ENCODE results near the gene MAP3K3.

MAP3K3 gene

DNA sequence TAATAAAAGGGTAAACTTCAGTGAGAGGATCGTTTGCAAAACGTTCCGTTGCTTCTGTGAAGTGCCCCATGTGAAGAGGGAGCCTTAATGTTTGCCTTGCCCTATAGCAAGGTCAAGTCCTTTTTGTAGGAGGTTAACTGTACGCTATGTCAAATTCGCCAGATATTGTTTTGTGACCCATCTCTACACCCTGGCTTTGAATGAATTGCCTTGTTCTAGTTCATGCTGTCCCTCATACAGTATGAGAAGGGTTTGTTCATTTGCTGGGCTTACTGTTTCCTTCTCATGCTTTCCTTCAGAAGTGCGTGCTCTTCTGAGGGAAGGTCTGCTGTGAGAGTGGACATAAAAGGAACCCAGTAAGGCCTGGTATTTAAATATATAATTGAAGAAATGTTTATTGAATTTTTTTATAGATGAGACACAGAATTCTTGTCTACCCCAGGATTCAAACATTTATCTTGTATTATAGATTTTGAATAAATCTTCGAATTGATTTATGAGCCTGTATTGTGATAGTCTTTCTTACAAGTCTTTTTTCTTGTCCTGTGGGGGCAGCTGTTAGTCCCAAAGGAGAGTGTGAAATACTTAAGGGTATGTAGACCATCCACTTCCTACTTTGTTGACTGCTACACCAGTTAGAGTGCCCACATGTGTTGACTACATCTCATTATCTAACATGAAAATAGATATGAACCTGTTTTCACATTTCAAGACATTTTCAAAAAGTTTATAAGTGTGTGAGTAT lies 1.7 kb downstream of the MAP3K3 start:
- no peaks in the 10 kb centered on the region for H3K36me3 ChIP-seq (ENCODE audit: control insufficient read depth in 1 of 2, insufficient read depth in 2 of 2, low read length in 2 of 2)
- H3K27me3 ChIP-seq (ENCODE audit: low read depth, low read length), result no peaks in the 10 kb centered on the region
- peak overlapping the region; percentile 81 to 93 for H3K4me3 ChIP-seq (ENCODE audit: low read depth in 1 of 2, low read length in 2 of 2)
- H3K9me3 ChIP-seq (ENCODE audit: control insufficient read depth in 1 of 2, low read length in 2 of 2), result no peaks in the 10 kb centered on the region
- peaks cover 6 to 37% of the 10 kb centered on the region in 2 donors for H3K4me1 ChIP-seq (ENCODE audit: control insufficient read depth in 1 of 2, insufficient read depth in 2 of 2, low read length in 2 of 2)
- peak overlapping the region; percentile 77 for H3K27ac ChIP-seq (ENCODE audit: low read length)

DNA sequence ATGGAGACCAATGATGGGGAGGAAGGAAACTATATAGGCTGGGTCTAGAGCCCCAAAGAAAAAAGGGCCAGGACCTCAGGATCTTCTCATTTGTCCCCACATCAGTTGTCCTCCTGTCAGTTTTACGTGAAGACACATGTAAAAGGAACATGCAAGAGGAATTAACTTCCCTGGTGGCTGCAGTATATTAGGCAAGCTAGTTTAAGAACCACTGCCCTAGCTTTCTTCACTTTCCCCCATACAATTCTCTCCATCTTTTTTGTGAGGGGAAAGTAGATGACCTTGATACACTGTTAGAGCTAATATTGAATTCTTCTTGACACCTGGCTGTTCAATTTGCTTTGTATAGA lies 2.3 kb downstream of the MAP3K3 start:
- Histone ChIP-seq H3K4me3 (ENCODE audit: low read depth in 1 of 2, low read length in 2 of 2) (no peak overlapping the region), H3K27me3 (ENCODE audit: low read depth, low read length) (no peaks in the 10 kb centered on the region), H3K36me3 (ENCODE audit: control insufficient read depth in 1 of 2, insufficient read depth in 2 of 2, low read length in 2 of 2) (no peaks in the 10 kb centered on the region), H3K27ac (ENCODE audit: low read length) (no peak overlapping the region), H3K4me1 (ENCODE audit: control insufficient read depth in 1 of 2, insufficient read depth in 2 of 2, low read length in 2 of 2) (peaks cover 6 to 37% of the 10 kb centered on the region in 2 donors), H3K9me3 (ENCODE audit: control insufficient read depth in 1 of 2, low read length in 2 of 2) (no peaks in the 10 kb centered on the region)

DNA sequence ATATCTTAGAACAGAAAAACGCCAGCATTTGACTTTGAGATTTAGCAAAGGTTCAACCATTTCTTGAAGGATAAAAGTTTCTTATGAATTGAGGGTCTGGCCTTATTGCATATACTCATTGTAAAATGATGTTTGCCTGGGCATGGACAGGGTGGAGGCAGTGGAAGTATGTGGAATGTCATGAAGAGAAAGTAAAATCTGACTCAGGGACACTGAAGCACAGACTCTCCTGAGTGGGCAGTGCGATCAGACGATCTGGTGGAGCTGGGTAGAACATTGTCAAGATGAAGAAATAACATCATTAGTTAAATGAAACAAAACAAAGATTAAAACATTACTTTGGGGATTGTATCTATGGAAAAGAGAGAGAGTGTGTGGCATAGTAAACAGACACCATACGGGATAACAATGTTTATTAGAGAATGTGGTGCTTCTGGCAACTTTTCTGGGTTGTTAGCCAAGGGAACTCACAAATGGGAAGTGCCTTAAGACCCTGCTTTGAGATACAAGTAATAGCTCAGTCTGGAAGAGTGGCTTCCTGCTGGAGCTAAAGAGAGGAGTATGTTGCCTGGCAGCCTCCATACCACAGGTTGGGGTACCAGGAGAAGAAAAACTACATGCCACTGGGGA lies 4.4 kb downstream of the MAP3K3 start:
- Histone ChIP-seq H3K9me3 (ENCODE audit: control insufficient read depth in 1 of 2, low read length in 2 of 2) (no peaks in the 10 kb centered on the region), H3K4me1 (ENCODE audit: control insufficient read depth in 1 of 2, insufficient read depth in 2 of 2, low read length in 2 of 2) (peaks cover 6 to 41% of the 10 kb centered on the region in 2 donors), H3K36me3 (ENCODE audit: control insufficient read depth in 1 of 2, insufficient read depth in 2 of 2, low read length in 2 of 2) (no peaks in the 10 kb centered on the region), H3K27me3 (ENCODE audit: low read depth, low read length) (no peaks in the 10 kb centered on the region), H3K27ac (ENCODE audit: low read length) (peak overlapping the region; percentile 35), H3K4me3 (ENCODE audit: low read depth in 1 of 2, low read length in 2 of 2) (no peak overlapping the region)

DNA sequence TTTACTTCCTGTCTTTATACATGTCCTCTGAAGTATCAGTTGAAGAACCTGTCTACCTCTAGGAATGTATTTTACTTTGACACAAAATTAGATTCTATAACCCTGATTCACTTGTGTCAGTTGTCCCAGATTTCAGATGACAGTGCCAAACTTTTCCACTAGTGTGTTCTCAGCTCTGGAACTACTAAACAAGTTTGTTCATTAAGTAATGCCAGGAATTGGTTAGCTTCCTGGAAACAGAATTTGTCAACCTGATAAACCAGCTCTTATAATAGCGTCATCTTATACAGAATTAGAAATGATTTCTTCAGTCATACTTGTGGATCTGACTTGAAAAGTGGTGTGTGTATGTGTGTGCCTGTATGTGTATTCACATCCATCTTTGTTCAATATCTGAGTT lies 7.4 kb downstream of the MAP3K3 start:
- no peak overlapping the region for H3K27ac ChIP-seq (ENCODE audit: low read length)
- no peak overlapping the region for H3K4me3 ChIP-seq (ENCODE audit: low read depth in 1 of 2, low read length in 2 of 2)
- H3K9me3 ChIP-seq (ENCODE audit: control insufficient read depth in 1 of 2, low read length in 2 of 2), result no peaks in the 10 kb centered on the region
- H3K27me3 ChIP-seq (ENCODE audit: low read depth, low read length), result no peaks in the 10 kb centered on the region
- H3K4me1 ChIP-seq (ENCODE audit: control insufficient read depth in 1 of 2, insufficient read depth in 2 of 2, low read length in 2 of 2), result peaks cover 12 to 34% of the 10 kb centered on the region in 2 donors
- H3K36me3 ChIP-seq (ENCODE audit: control insufficient read depth in 1 of 2, insufficient read depth in 2 of 2, low read length in 2 of 2), result peaks cover 5 to 10% of the 10 kb centered on the region in 2 donors

DNA sequence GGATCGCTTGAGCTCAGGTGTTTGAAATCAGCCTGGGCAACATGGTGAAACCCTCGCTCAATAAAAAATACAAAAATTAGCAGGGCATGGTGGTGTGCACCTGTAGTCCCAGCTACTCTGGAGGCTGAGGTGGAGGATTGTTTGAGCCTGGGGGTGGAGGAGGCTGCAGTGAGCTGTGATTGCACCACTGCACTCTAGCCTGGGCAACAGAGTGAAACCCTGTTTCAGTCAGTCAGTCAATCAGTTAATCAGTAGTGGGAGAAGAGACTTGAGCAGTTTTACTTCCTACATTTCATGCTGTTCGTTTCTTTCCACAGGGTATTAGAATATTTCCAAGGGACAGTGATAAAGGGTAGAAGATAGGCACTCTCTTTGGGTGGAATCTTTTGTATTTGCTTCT lies 8.8 kb downstream of the MAP3K3 start:
- H3K27me3 ChIP-seq (ENCODE audit: low read depth, low read length), result no peaks in the 10 kb centered on the region
- H3K4me1 ChIP-seq (ENCODE audit: control insufficient read depth in 1 of 2, insufficient read depth in 2 of 2, low read length in 2 of 2), result peaks cover 13 to 34% of the 10 kb centered on the region in 2 donors
- no peaks in the 10 kb centered on the region for H3K9me3 ChIP-seq (ENCODE audit: control insufficient read depth in 1 of 2, low read length in 2 of 2)
- no peak overlapping the region for H3K27ac ChIP-seq (ENCODE audit: low read length)
- peaks cover 7 to 13% of the 10 kb centered on the region in 2 donors for H3K36me3 ChIP-seq (ENCODE audit: control insufficient read depth in 1 of 2, insufficient read depth in 2 of 2, low read length in 2 of 2)
- H3K4me3 ChIP-seq (ENCODE audit: low read depth in 1 of 2, low read length in 2 of 2), result no peak overlapping the region

DNA sequence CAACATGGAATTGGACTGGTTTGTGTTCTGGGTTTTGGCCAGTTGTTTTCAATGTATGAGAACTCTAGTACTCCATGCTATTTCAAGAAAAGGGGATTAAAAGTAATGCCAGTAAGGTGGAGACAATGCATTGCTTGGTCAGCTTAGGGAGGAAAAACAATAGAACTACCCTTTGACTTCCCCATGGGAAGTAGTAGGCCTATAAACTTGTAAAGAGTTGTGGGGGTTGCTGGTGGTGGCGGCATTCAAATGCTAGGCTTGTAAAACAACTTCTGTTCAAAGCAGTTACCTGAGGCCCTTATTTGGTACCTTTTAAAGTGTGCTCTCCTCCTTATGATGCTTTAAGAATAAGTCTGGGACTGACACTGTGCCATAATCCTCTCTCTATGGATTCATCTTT lies 9.4 kb downstream of the MAP3K3 start:
- no peak overlapping the region for H3K27ac ChIP-seq (ENCODE audit: low read length)
- H3K36me3 ChIP-seq (ENCODE audit: control insufficient read depth in 1 of 2, insufficient read depth in 2 of 2, low read length in 2 of 2), result peaks cover 9 to 19% of the 10 kb centered on the region in 2 donors
- H3K4me1 ChIP-seq (ENCODE audit: control insufficient read depth in 1 of 2, insufficient read depth in 2 of 2, low read length in 2 of 2), result peaks cover 13 to 30% of the 10 kb centered on the region in 2 donors
- H3K4me3 ChIP-seq (ENCODE audit: low read depth in 1 of 2, low read length in 2 of 2), result no peak overlapping the region
- H3K27me3 ChIP-seq (ENCODE audit: low read depth, low read length), result no peaks in the 10 kb centered on the region
- H3K9me3 ChIP-seq (ENCODE audit: control insufficient read depth in 1 of 2, low read length in 2 of 2), result no peaks in the 10 kb centered on the region

DNA sequence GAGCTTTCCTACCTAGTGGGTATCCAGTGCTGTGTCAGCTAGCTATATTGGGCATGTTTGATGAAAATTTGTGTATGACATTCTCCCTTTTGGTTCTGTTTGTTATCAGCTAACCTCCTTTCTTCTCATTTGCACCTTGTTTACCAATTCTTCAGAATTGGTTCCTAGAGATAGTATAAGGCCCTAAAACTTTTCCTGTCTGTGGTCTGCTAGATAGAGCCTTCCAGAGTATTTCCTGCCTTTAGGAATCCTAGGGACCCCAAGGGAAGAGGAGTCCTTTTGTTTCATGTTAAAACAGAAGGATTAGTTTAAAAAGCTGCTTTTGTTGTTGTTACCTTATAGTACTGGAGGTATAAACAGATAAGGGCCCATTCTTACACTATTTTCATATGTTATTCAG lies 11.5 kb downstream of the MAP3K3 start:
- Histone ChIP-seq H3K9me3 (ENCODE audit: control insufficient read depth in 1 of 2, low read length in 2 of 2) (no peaks in the 10 kb centered on the region), H3K4me3 (ENCODE audit: low read depth in 1 of 2, low read length in 2 of 2) (no peak overlapping the region), H3K36me3 (ENCODE audit: control insufficient read depth in 1 of 2, insufficient read depth in 2 of 2, low read length in 2 of 2) (peaks cover 17 to 28% of the 10 kb centered on the region in 2 donors), H3K27me3 (ENCODE audit: low read depth, low read length) (no peaks in the 10 kb centered on the region), H3K27ac (ENCODE audit: low read length) (peak overlapping the region; percentile 52), H3K4me1 (ENCODE audit: control insufficient read depth in 1 of 2, insufficient read depth in 2 of 2, low read length in 2 of 2) (peaks cover 7 to 28% of the 10 kb centered on the region in 2 donors)

DNA sequence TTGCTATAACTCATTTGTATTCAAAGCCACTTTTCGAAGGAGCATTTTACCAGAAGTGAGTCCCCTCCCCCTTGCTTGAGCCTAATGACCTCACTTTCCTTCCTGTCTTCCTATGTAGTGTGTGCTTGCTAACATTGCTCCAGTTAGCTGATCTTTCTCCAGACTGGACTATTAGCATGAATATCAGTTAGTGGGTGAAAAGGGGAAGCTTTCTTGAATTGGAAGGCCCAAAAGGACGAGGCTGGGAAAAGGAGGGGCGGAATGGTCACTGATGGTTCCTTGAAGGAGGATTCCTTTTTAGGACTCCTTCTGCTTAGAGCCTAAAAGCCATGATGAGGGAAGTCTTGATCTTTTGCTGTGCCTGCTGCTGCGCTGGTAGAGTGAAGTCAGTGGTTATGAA lies 11.9 kb downstream of the MAP3K3 start:
- Histone ChIP-seq H3K4me3 (ENCODE audit: low read depth in 1 of 2, low read length in 2 of 2) (no peak overlapping the region), H3K27me3 (ENCODE audit: low read depth, low read length) (no peaks in the 10 kb centered on the region), H3K27ac (ENCODE audit: low read length) (peak overlapping the region; percentile 52), H3K9me3 (ENCODE audit: control insufficient read depth in 1 of 2, low read length in 2 of 2) (no peaks in the 10 kb centered on the region), H3K4me1 (ENCODE audit: control insufficient read depth in 1 of 2, insufficient read depth in 2 of 2, low read length in 2 of 2) (peaks cover 7 to 32% of the 10 kb centered on the region in 2 donors), H3K36me3 (ENCODE audit: control insufficient read depth in 1 of 2, insufficient read depth in 2 of 2, low read length in 2 of 2) (peaks cover 17 to 29% of the 10 kb centered on the region in 2 donors)

DNA sequence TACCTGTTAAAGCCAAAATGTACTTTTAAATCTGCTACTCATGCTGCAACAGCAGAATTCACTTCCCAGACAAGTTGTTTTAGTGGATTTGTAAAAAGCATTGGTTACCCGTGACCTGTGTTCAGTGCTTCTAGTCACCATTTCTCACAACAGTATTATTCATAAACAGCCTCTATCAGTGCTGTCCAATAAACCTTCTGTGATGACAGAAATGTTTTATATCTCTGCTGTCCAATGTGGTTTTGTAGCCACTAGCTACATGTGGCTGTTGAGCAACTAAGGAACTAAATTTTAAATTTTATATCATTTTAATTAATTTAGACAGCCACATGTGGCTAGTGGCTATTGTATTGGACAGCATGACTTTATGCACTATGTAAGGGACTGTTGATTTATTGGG lies 12.6 kb downstream of the MAP3K3 start:
- Histone ChIP-seq H3K4me1 (ENCODE audit: control insufficient read depth in 1 of 2, insufficient read depth in 2 of 2, low read length in 2 of 2) (peaks cover 7 to 33% of the 10 kb centered on the region in 2 donors), H3K27ac (ENCODE audit: low read length) (no peak overlapping the region), H3K9me3 (ENCODE audit: control insufficient read depth in 1 of 2, low read length in 2 of 2) (no peaks in the 10 kb centered on the region), H3K27me3 (ENCODE audit: low read depth, low read length) (no peaks in the 10 kb centered on the region), H3K36me3 (ENCODE audit: control insufficient read depth in 1 of 2, insufficient read depth in 2 of 2, low read length in 2 of 2) (peaks cover 17 to 29% of the 10 kb centered on the region in 2 donors), H3K4me3 (ENCODE audit: low read depth in 1 of 2, low read length in 2 of 2) (no peak overlapping the region)

DNA sequence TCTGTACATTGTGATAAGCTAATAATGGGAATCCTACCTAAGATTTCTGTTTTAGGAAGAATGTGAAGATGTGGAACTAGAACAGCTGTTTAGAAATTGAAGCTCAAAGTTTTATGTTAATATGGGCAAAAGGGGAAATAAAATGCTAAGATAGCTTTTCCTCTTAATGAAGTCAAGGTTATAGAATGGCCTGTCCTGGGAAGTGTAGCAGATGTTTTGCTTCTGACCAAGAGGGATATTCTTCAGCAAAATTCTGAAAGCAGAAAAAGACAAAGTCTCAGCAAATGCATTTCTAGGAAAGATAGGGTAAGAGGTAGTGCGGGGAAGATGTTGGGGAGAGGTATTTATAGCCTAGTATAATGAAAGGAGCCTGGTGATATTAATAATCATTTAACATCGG lies 13.1 kb downstream of the MAP3K3 start:
- Histone ChIP-seq H3K27me3 (ENCODE audit: low read depth, low read length) (no peaks in the 10 kb centered on the region), H3K4me3 (ENCODE audit: low read depth in 1 of 2, low read length in 2 of 2) (no peak overlapping the region), H3K4me1 (ENCODE audit: control insufficient read depth in 1 of 2, insufficient read depth in 2 of 2, low read length in 2 of 2) (peaks cover 7 to 33% of the 10 kb centered on the region in 2 donors), H3K27ac (ENCODE audit: low read length) (no peak overlapping the region), H3K36me3 (ENCODE audit: control insufficient read depth in 1 of 2, insufficient read depth in 2 of 2, low read length in 2 of 2) (peaks cover 17 to 29% of the 10 kb centered on the region in 2 donors), H3K9me3 (ENCODE audit: control insufficient read depth in 1 of 2, low read length in 2 of 2) (no peaks in the 10 kb centered on the region)

DNA sequence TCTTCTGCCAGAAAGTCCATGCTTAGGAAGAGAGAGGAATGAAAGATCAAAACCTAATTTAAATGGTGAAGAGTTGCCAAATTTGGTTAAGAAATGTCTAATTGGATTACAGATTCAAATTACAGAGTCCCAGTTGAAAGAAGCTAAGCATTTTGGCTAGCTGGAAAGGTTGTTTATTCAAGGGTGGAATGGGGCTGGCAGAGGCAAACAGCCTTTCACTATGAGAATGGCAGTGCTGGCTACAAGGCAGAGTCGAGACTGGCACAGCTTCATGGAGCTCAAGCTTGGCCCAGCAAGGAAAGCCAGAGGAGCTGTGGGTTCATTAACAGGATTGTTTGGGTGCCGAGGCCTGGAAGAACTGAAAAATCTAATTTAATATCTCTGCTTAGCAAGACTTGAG lies 13.6 kb downstream of the MAP3K3 start:
- Histone ChIP-seq H3K4me3 (ENCODE audit: low read depth in 1 of 2, low read length in 2 of 2) (no peak overlapping the region), H3K4me1 (ENCODE audit: control insufficient read depth in 1 of 2, insufficient read depth in 2 of 2, low read length in 2 of 2) (peaks cover 7 to 31% of the 10 kb centered on the region in 2 donors), H3K27ac (ENCODE audit: low read length) (no peak overlapping the region), H3K27me3 (ENCODE audit: low read depth, low read length) (no peaks in the 10 kb centered on the region), H3K9me3 (ENCODE audit: control insufficient read depth in 1 of 2, low read length in 2 of 2) (no peaks in the 10 kb centered on the region), H3K36me3 (ENCODE audit: control insufficient read depth in 1 of 2, insufficient read depth in 2 of 2, low read length in 2 of 2) (peaks cover 17 to 29% of the 10 kb centered on the region in 2 donors)

Measured in muscle layer of duodenum (tissue), 2 donors.